Osteocyte (in vitro differentiated cells): Measurements from ENCODE around the gene ZDHHC14. TPM values are rescaled to one million over a fixed set of nuclear protein-coding genes. Genes with fewer than 3 reads are reported as not detected.

Source experiments
- DNase-seq: peaks from one replicate; pipeline ENCODE4 v3.0.0; 2021; ENCODE audit warnings: mixed read lengths; ENCODE audit not compliant: unreplicated experiment; ENCODE audit errors: extremely low spot score
- H3K27ac Mint-ChIP-seq: one replicate; pipeline ENCODE4 v1.8.0; 2021; ENCODE audit warnings: mild to moderate bottlenecking, mixed read lengths; ENCODE audit not compliant: unreplicated experiment
- H3K27me3 Mint-ChIP-seq: one replicate; pipeline ENCODE4 v1.8.0; 2021; ENCODE audit warnings: mixed read lengths; ENCODE audit not compliant: unreplicated experiment
- H3K36me3 Mint-ChIP-seq: one replicate; pipeline ENCODE4 v1.8.0; 2021; ENCODE audit warnings: mixed read lengths; ENCODE audit not compliant: unreplicated experiment
- H3K4me1 Mint-ChIP-seq: one replicate; pipeline ENCODE4 v1.8.0; 2021; ENCODE audit warnings: mixed read lengths; ENCODE audit not compliant: unreplicated experiment
- H3K4me3 Mint-ChIP-seq: one replicate; pipeline ENCODE4 v1.8.0; 2021; ENCODE audit warnings: mild to moderate bottlenecking, moderate library complexity, mixed read lengths; ENCODE audit not compliant: unreplicated experiment
- H3K9me3 Mint-ChIP-seq: one replicate; pipeline ENCODE4 v1.8.0; 2021; ENCODE audit warnings: mixed read lengths; ENCODE audit not compliant: unreplicated experiment
- total RNA-seq: library from RNA; stranded (reverse); gene quantifications from 2 replicates; pipeline ENCODE4 v1.2.1, GENCODE V29; 2021
- TF ChIP-seq, protein P1 (sequence below): fragments of 200-600 bp; sonication (generic); IDR thresholded peaks from 2 replicates; pipeline ENCODE4 v1.5.0; 2021; ENCODE audit warnings: antibody characterized with exemption, mild to moderate bottlenecking, moderate library complexity

ZDHHC14 gene
- total RNA-seq, 1 donor from 2014 or later: 9.1 TPM

DNA sequence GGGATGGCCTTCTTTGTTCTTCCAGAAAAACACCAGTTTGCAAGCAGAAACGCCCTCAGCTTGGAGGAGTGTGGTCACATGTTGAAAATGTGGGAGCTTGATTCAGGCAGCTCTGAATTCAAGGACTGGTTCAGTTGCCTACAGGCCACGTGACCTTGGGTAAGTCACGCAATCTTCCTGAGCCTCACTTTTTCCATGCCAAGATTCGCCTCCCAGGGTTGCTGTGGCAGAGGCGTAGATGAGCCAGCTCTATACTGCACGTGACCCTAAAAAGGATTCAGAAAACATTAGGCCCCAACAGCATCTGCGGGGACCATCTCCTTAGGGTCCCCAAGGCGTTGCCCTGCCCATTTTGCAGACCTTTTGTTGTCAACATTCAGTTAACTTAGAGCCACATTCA is 330.1 kb downstream of the ZDHHC14 start:
- Mint-ChIP-seq H3K4me3 (no peak overlapping the region), H3K36me3 (no peaks in the 10 kb centered on the region), H3K27me3 (no peaks in the 10 kb centered on the region), H3K9me3 (no peaks in the 10 kb centered on the region), H3K27ac (no peak overlapping the region), H3K4me1 (peaks cover 15% of the 10 kb centered on the region)
- no peak for DNase-seq
- TF ChIP-seq, protein P1, sequence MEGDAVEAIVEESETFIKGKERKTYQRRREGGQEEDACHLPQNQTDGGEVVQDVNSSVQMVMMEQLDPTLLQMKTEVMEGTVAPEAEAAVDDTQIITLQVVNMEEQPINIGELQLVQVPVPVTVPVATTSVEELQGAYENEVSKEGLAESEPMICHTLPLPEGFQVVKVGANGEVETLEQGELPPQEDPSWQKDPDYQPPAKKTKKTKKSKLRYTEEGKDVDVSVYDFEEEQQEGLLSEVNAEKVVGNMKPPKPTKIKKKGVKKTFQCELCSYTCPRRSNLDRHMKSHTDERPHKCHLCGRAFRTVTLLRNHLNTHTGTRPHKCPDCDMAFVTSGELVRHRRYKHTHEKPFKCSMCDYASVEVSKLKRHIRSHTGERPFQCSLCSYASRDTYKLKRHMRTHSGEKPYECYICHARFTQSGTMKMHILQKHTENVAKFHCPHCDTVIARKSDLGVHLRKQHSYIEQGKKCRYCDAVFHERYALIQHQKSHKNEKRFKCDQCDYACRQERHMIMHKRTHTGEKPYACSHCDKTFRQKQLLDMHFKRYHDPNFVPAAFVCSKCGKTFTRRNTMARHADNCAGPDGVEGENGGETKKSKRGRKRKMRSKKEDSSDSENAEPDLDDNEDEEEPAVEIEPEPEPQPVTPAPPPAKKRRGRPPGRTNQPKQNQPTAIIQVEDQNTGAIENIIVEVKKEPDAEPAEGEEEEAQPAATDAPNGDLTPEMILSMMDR: no peak

DNA sequence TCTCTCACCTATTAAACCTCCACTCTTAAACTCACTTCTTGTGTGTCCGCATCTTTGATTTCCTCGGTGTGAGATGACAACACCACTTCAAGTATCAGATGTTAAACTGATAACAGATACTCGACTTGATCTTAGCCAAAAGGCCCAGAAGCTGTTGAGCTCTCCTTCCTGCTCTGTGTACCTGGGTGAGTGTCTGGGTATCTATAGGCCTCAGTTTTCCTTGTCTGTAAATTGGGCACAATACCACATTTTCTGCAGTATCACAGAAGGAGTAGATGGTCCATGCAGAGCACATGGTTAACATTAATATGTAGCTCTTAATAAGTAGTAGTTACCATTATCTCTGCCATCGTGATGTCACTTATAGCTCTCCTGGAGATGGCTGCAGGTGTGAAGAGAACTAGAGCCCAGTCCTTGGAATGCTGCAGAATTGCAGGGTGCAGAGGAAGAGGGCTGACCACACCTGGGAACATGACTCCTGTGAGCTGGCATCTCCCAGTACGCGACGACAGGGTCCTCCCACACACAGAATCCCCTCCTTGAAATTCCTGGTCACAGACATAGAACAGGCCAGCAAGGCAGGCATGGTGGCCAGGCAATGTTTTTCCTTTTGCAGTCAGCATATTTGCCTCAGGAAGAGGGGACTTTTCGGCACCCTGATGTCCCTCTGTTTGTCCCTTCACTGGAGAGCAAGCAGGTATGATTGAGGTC is 331.8 kb downstream of the ZDHHC14 start:
- Mint-ChIP-seq H3K36me3 (no peaks in the 10 kb centered on the region), H3K4me3 (no peak overlapping the region), H3K27ac (no peak overlapping the region), H3K27me3 (no peaks in the 10 kb centered on the region), H3K4me1 (peaks cover 26% of the 10 kb centered on the region), H3K9me3 (no peaks in the 10 kb centered on the region)
- no peak for DNase-seq
- TF ChIP-seq, protein P1: no peak

DNA sequence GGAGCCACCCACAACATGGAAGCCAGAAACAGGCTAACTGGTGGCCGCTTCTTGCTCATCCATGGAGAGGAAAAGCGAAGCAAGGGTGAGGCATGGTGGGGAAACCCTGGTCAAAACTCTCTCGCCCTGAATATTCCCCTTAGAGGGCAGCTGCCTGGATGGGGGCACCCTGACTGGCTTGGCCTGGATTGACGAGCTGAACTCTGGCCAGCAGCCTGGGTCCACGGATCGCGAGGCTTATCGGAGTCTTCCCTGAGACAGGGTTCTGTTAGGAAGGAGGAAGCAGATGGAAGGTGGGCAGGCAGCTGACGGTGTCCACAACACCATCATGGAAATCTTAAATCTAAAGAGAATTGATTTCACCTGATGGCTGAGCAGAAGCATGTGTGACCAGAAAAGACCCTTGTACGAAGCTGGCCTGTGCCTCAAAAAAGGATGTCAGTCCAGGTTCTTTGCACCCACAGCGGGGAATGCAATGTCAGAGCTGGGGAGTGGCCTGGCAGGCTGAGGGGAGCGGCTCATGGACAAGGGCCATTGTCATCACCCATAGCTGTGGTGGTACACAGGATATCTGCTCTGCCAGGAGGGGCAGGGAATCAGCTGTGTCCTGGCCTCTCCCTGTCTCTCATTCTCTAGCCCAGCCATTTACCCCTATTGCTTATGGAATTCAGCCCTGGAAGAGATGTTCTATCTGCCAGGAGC is 332.6 kb downstream of the ZDHHC14 start:
- no peak overlapping the region for H3K4me3 Mint-ChIP-seq
- H3K4me1 Mint-ChIP-seq: peaks cover 26% of the 10 kb centered on the region
- H3K27me3 Mint-ChIP-seq: no peaks in the 10 kb centered on the region
- H3K36me3 Mint-ChIP-seq: no peaks in the 10 kb centered on the region
- TF ChIP-seq, protein P1: no peak
- no peaks in the 10 kb centered on the region for H3K9me3 Mint-ChIP-seq
- H3K27ac Mint-ChIP-seq: no peak overlapping the region
- no peak for DNase-seq

DNA sequence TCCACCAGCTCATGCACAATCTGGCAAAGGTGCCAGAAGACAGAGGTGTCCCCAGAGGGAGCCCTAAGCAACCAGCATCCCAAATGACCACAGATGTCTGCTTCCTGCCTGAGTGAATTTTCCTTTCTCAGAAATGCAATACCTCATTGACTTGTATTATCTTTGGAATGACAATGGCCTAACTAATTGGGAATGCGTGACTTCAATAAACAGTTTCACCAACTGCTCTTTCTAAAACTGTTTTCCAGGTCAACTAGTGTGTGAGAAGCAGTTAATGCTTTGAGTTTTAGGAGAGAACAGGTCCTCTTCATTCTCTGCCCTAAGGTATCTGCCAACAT is 333.1 kb downstream of the ZDHHC14 start:
- TF ChIP-seq, protein P1: no peak
- Mint-ChIP-seq H3K9me3 (no peaks in the 10 kb centered on the region), H3K27ac (no peak overlapping the region), H3K4me1 (peaks cover 29% of the 10 kb centered on the region), H3K36me3 (no peaks in the 10 kb centered on the region), H3K27me3 (no peaks in the 10 kb centered on the region), H3K4me3 (no peak overlapping the region)
- no peak for DNase-seq

DNA sequence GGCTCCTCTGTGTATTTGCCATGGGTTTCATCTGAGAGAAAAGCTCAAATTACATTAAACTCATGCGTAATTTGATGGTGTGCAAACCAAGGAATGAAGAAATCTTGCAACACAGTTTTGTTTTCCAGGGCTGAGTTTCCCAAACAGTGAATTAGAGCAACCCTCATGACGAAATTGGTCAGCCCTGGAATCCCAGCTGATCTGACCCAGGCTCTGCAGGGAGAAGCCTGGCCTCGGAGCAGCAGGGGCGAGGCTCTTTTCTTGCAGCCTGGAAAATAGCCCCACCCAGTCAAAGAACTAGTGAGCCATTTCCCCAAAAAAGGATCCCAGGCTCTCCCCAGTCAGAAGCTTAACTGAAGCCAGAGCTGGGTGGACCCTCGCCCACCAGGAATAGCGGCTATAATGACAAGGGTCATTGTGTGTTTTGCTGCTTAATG is 334.8 kb downstream of the ZDHHC14 start:
- no peak for DNase-seq
- TF ChIP-seq, protein P1: no peak
- H3K27ac Mint-ChIP-seq: peak overlapping the region; percentile 67
- H3K4me1 Mint-ChIP-seq: peaks cover 30% of the 10 kb centered on the region
- H3K9me3 Mint-ChIP-seq: no peaks in the 10 kb centered on the region
- H3K4me3 Mint-ChIP-seq: no peak overlapping the region
- H3K36me3 Mint-ChIP-seq: no peaks in the 10 kb centered on the region
- H3K27me3 Mint-ChIP-seq: no peaks in the 10 kb centered on the region
